Measurements from ENCODE around the gene TPP1. TPM values are rescaled to one million over a fixed set of nuclear protein-coding genes. Genes with fewer than 3 reads are reported as not detected.

Gene TPP1
- total RNA-seq, 2 donors from 2014 or later, result 48.8 to 83.1 TPM

DNA sequence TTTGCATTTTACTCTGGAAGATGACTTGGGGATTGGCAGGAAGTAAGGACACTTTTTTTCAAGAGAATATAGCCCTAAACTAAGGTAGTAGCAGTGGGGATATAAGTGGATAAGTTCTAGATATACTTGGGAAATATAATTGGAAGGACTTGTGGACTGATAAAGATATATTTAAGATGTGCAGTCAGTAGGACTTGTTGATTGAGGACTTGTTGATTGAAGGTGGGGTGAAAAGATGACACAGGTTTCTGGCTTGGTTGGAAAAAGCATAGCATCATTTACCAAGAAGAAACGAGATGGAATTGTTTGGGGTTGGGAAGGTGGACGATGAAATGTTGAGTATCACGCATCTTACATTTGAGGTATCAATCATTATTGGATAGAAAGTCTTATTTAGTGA lies 5.7 kb downstream of the TPP1 start:
- Histone ChIP-seq H3K4me1 (peaks cover 0 to 51% of the 10 kb centered on the region in 2 donors), H3K27ac (peak overlapping the region; percentile 97), H3K9me3 (no peaks in the 10 kb centered on the region), H3K4me3 (no peak overlapping the region), H3K27me3 (no peaks in the 10 kb centered on the region), H3K36me3 (peaks cover 41% of the 10 kb centered on the region)
- DNase-seq (ENCODE audit: low spot score), result no peak
- no peak for TF ChIP-seq CTCF (IDR thresholded peaks at IDR 0.05)

- H3K4me1 ChIP-seq, result peaks cover 0 to 51% of the 10 kb centered on the region in 2 donors
- H3K27me3 ChIP-seq, result no peaks in the 10 kb centered on the region
- peak; percentile 97 for DNase-seq (ENCODE audit: low spot score)
- peaks cover 51% of the 10 kb centered on the region for H3K36me3 ChIP-seq
- peak; percentile 34 to 44 for TF ChIP-seq CTCF (IDR thresholded peaks at IDR 0.05)
- peak within 1 kb of the TSS; percentile 97 for H3K27ac ChIP-seq
- H3K4me3 ChIP-seq, result peak within 1 kb of the TSS; percentile 66 to 83
- no peaks in the 10 kb centered on the region for H3K9me3 ChIP-seq
These were observed 6.8 kb downstream of the TPP1 start, which contains the start of gene TAF10 for GRCh38 chr11:6612213-6613041. Gene TAF10, minus strand, starts transcription at chr11:6612216. Its CDS starts 27 bp downstream, at chr11:6612189.

GRCh38 chr11:6611963-6612212 lies 7.3 kb downstream of the TPP1 start:
- H3K9me3 ChIP-seq, result no peaks in the 10 kb centered on the region
- no peaks in the 10 kb centered on the region for H3K27me3 ChIP-seq
- no peak for DNase-seq (ENCODE audit: low spot score)
- peaks cover 0 to 51% of the 10 kb centered on the region in 2 donors for H3K4me1 ChIP-seq
- H3K36me3 ChIP-seq, result peaks cover 54% of the 10 kb centered on the region
- H3K27ac ChIP-seq, result peak overlapping the region; percentile 97
- peak overlapping the region; percentile 66 to 83 for H3K4me3 ChIP-seq
- TF ChIP-seq CTCF (IDR thresholded peaks at IDR 0.05), result no peak

DNA sequence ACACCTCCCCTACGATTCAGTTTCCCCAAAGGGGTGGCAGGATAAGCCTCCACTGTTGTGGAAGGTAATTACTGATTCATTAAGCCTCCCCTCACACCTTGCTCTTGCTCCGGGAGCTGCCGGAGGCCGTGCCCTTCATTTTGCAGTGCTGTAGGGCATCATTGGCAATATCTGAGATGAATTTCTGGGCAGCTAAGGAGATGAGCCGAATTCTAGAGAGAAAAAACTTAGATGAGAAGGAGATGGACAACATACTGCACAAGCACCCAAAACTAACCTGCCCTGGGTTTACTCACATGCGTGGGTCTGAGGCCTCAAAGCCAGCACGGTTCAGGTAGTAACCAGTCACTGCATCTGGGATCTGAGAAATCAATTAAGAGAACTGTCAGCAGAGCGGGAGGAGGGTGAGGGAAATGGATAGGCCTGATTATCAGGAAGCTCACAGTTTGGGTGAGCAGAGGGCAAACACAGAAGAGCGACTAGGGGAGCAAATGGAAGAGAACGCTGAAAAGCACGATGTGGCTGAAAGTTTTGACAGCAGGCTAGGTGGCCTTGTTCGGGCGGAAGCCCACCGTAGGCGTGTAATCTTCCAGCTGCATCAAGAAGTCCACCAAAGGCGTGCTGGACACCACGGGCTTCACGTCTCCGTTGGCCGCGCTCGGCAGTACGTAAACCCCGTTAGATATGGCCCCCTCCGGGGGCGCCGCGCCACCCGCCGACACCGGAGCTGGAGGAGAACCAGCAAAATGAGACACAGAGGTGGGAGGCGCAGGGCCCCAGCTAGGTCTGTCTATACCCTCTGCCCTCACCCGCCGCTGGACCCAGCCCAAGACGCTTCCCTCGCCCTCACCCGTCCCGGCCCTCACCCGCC lies 7.9 kb downstream of the TPP1 start:
- Histone ChIP-seq H3K36me3 (peaks cover 54% of the 10 kb centered on the region), H3K4me3 (peak overlapping the region; percentile 66 to 83), H3K27me3 (no peaks in the 10 kb centered on the region), H3K27ac (peak overlapping the region; percentile 97), H3K4me1 (peaks cover 0 to 57% of the 10 kb centered on the region in 2 donors), H3K9me3 (no peaks in the 10 kb centered on the region)
- no peak for TF ChIP-seq CTCF (IDR thresholded peaks at IDR 0.05)
- DNase-seq (ENCODE audit: low spot score), result no peak

- Histone ChIP-seq H3K27me3 (no peaks in the 10 kb centered on the region), H3K27ac (peak overlapping the region; percentile 97), H3K4me3 (no peak overlapping the region), H3K36me3 (peaks cover 50% of the 10 kb centered on the region), H3K9me3 (no peaks in the 10 kb centered on the region), H3K4me1 (peaks cover 0 to 64% of the 10 kb centered on the region in 2 donors)
- no peak for DNase-seq (ENCODE audit: low spot score)
- TF ChIP-seq CTCF (IDR thresholded peaks at IDR 0.05), result no peak
These were observed 8.6 kb downstream of the TPP1 start for GRCh38 chr11:6610591-6610990.

Measured in right atrium auricular region (tissue), 2 donors.